Neural progenitor cell (in vitro differentiated cells): ENCODE measurements around the gene SLAMF8. TPM values are rescaled to one million over a fixed set of nuclear protein-coding genes. Genes with fewer than 3 reads are reported as not detected.

Experiments
- DNase-seq: peaks from one replicate; pipeline ENCODE4 v3.0.0-alpha.2; 2016; ENCODE audit warnings: low spot score
- H2AFZ ChIP-seq: fragments of 200-600 bp; sonication (generic); replicated peaks from 2 replicates; pipeline ENCODE4 v1.6.1; 2016; ENCODE audit warnings: antibody characterized with exemption
- H3F3A ChIP-seq: fragments of 200-600 bp; sonication (generic); 2 replicates; pipeline ENCODE4 v1.6.1; 2016; ENCODE audit warnings: antibody characterized with exemption, low read depth
- H3K27ac ChIP-seq: fragments of 200-600 bp; sonication (generic); 2 replicates; pipeline ENCODE4 v1.5.1; 2016; ENCODE audit warnings: mild to moderate bottlenecking
- H3K27me3 ChIP-seq: fragments of 200-600 bp; sonication (generic); 2 replicates; pipeline ENCODE4 v1.6.1; 2016; ENCODE audit warnings: mild to moderate bottlenecking, moderate library complexity
- H3K36me3 ChIP-seq: fragments of 200-600 bp; sonication (generic); 2 replicates; pipeline ENCODE4 v1.5.1; 2016
- H3K4me1 ChIP-seq: fragments of 200-600 bp; sonication (generic); 2 replicates; pipeline ENCODE4 v1.6.1; 2016; ENCODE audit warnings: mixed run types
- H3K4me2 ChIP-seq: fragments of 200-600 bp; sonication (generic); 2 replicates; pipeline ENCODE4 v1.6.1; 2016
- H3K4me3 ChIP-seq: fragments of 200-600 bp; sonication (generic); 2 replicates; pipeline ENCODE4 v1.5.1; 2016
- H3K79me2 ChIP-seq: fragments of 200-600 bp; sonication (generic); 2 replicates; pipeline ENCODE4 v1.6.1; 2016; ENCODE audit warnings: low read depth
- H3K9ac ChIP-seq: fragments of 200-600 bp; sonication (generic); 2 replicates; pipeline ENCODE4 v1.6.1; 2016
- H3K9me3 ChIP-seq: fragments of 200-600 bp; sonication (generic); 2 replicates; pipeline ENCODE4 v1.5.1; 2016; ENCODE audit warnings: low read depth
- H4K20me1 ChIP-seq: fragments of 200-600 bp; sonication (generic); 2 replicates; pipeline ENCODE4 v1.6.1; 2016; ENCODE audit warnings: low read depth
- H3K27ac Mint-ChIP-seq: 3 replicates; pipeline ENCODE4 v1.8.0; 2021; ENCODE audit warnings: mixed read lengths
- H3K27me3 Mint-ChIP-seq: 2 replicates; pipeline ENCODE4 v1.8.0; 2022; ENCODE audit warnings: low read depth, mild to moderate bottlenecking, inconsistent platforms, moderate library complexity, mixed read lengths; ENCODE audit not compliant: insufficient read depth
- H3K36me3 Mint-ChIP-seq: 3 replicates; pipeline ENCODE4 v1.8.0; 2021; ENCODE audit warnings: mixed read lengths
- H3K4me1 Mint-ChIP-seq: 3 replicates; pipeline ENCODE4 v1.8.0; 2021; ENCODE audit warnings: mixed read lengths
- H3K4me3 Mint-ChIP-seq: 3 replicates; pipeline ENCODE4 v1.8.0; 2021; ENCODE audit warnings: mild to moderate bottlenecking, moderate library complexity, mixed read lengths
- H3K9me3 Mint-ChIP-seq: 3 replicates; pipeline ENCODE4 v1.8.0; 2020; ENCODE audit warnings: mixed read lengths
- EZH2 ChIP-seq: fragments of 200-600 bp; sonication (generic); IDR thresholded peaks from 2 replicates; pipeline ENCODE4 v1.6.1; 2017; ENCODE audit warnings: antibody characterized with exemption, mild to moderate bottlenecking, moderate library complexity
- EZH2phosphoT487 ChIP-seq: fragments of 200-600 bp; sonication (generic); IDR thresholded peaks from 2 replicates; pipeline ENCODE4 v1.6.1; 2017; ENCODE audit warnings: antibody characterized with exemption
- total RNA-seq: library from RNA; depleted of rRNA; stranded (reverse); fragments of >200 nt; gene quantifications from 2 replicates; pipeline ENCODE4 v1.2.3, GENCODE V29; 2015; ENCODE audit warnings: low replicate concordance
- TF ChIP-seq, protein P1 (sequence below): fragments of 200-600 bp; sonication (generic); IDR thresholded peaks from 2 replicates; pipeline ENCODE4 v1.5.1; 2017; ENCODE audit warnings: antibody characterized with exemption, mild to moderate bottlenecking

SLAMF8 gene
- total RNA-seq, 1 donor from 2014 or later: not detected

DNA sequence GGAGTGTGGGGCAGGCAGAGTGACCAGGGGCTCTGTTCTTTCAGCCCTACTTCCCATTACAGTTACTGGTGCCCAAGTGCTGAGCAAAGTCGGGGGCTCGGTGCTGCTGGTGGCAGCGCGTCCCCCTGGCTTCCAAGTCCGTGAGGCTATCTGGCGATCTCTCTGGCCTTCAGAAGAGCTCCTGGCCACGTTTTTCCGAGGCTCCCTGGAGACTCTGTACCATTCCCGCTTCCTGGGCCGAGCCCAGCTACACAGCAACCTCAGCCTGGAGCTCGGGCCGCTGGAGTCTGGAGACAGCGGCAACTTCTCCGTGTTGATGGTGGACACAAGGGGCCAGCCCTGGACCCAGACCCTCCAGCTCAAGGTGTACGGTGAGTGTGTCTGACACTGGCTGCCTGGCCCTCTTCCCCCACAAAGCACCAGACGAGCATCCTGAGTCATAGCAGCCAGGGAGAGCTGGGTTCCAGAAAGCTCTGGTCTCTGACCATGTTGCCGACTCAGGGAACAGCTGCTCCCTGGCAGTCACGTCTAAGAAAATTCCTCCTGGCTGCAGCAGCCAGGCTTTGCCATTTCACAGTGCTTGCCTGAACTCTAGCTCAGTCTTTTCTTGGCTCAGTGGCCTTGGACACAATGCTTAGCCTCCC, 3.3 kb downstream of the SLAMF8 start:
- H3K36me3 Mint-ChIP-seq: no peaks in the 10 kb centered on the region
- peaks cover 17% of the 10 kb centered on the region for H3K27me3 Mint-ChIP-seq
- Histone ChIP-seq H3K36me3 (no peaks in the 10 kb centered on the region), H3K79me2 (no peaks in the 10 kb centered on the region), H3K27me3 (peaks cover 37% of the 10 kb centered on the region), H3K4me3 (no peak overlapping the region), H3K4me1 (peaks cover 17% of the 10 kb centered on the region), H3K4me2 (no peak overlapping the region), H3K9me3 (no peaks in the 10 kb centered on the region), H4K20me1 (no peaks in the 10 kb centered on the region), H3F3A (peaks cover 6% of the 10 kb centered on the region), H2AFZ (no peak overlapping the region), H3K27ac (no peak overlapping the region), H3K9ac (no peak overlapping the region)
- no peak for DNase-seq
- no peak overlapping the region for H3K4me3 Mint-ChIP-seq
- no peaks in the 10 kb centered on the region for H3K9me3 Mint-ChIP-seq
- peaks cover 31% of the 10 kb centered on the region for H3K4me1 Mint-ChIP-seq
- peak overlapping the region; percentile 70 for H3K27ac Mint-ChIP-seq
- TF ChIP-seq EZH2phosphoT487: no peak
- TF ChIP-seq EZH2: no peak
- TF ChIP-seq, protein P1, sequence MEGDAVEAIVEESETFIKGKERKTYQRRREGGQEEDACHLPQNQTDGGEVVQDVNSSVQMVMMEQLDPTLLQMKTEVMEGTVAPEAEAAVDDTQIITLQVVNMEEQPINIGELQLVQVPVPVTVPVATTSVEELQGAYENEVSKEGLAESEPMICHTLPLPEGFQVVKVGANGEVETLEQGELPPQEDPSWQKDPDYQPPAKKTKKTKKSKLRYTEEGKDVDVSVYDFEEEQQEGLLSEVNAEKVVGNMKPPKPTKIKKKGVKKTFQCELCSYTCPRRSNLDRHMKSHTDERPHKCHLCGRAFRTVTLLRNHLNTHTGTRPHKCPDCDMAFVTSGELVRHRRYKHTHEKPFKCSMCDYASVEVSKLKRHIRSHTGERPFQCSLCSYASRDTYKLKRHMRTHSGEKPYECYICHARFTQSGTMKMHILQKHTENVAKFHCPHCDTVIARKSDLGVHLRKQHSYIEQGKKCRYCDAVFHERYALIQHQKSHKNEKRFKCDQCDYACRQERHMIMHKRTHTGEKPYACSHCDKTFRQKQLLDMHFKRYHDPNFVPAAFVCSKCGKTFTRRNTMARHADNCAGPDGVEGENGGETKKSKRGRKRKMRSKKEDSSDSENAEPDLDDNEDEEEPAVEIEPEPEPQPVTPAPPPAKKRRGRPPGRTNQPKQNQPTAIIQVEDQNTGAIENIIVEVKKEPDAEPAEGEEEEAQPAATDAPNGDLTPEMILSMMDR: no peak

DNA sequence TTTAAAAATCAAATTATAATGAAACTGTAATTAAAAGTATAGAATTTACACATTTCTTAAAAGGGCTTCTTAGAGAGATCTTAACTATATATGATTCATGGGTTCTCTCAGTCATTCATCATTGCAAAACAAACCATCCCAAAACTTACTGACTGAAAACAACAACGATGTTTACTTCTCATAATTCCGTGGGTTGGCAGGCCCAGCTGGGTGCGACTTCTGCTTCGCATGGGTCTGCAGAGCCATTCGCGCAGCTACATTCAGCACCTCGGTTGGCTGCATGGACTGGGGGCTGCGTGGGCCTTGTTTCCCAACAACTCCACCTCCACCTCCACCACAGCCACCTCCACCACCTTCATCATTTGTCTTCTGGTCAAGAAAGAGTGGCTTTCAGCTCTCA, 4.0 kb downstream of the SLAMF8 start:
- Histone ChIP-seq H3K79me2 (no peaks in the 10 kb centered on the region), H3K36me3 (no peaks in the 10 kb centered on the region), H3K4me2 (peak overlapping the region; percentile 59), H3K27me3 (peaks cover 40% of the 10 kb centered on the region), H3F3A (peaks cover 6% of the 10 kb centered on the region), H3K4me1 (peaks cover 17% of the 10 kb centered on the region), H3K9ac (no peak overlapping the region), H3K27ac (no peak overlapping the region), H4K20me1 (no peaks in the 10 kb centered on the region), H2AFZ (no peak overlapping the region), H3K4me3 (no peak overlapping the region), H3K9me3 (no peaks in the 10 kb centered on the region)
- Mint-ChIP-seq H3K36me3 (no peaks in the 10 kb centered on the region), H3K27me3 (peaks cover 13% of the 10 kb centered on the region), H3K9me3 (no peaks in the 10 kb centered on the region), H3K27ac (no peak overlapping the region), H3K4me3 (no peak overlapping the region), H3K4me1 (peaks cover 25% of the 10 kb centered on the region)
- DNase-seq: no peak
- TF ChIP-seq, protein P1: no peak
- TF ChIP-seq EZH2: no peak
- no peak for TF ChIP-seq EZH2phosphoT487

DNA sequence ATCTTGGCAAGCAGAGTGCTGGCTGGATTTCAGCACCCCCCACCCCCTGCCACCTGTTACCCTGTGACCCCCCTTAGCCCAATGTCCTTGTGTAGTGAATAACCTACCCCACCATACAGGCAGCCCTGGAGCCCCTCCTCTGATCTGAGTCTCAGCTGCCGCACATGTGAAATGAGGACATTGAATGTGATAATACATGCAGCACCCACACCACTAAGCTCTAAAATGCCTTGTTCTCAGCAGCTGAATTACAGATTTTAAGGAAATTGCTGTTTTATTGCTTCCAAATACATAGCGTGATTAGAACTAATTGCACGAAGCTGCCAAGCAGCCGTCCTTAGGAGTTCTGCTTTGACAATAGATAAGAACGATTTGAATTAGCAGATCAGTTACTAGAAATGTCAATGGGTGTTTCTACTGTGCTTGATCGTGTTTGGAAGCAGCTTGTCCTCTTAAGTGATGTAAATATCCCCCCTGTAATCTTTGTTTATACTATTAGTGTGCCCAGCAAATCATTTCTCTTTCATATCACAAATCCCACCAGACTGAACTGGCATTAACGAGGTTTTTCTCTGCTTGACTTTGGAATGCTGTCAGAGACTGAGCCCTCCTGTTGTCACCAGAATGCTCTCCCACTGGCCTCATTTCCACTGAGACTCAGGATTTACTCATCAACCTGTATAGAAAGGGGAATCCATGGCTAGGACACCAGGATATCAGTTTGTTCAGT, 4.9 kb downstream of the SLAMF8 start:
- H3K36me3 ChIP-seq: no peaks in the 10 kb centered on the region
- H3K27ac ChIP-seq: no peak overlapping the region
- Mint-ChIP-seq H3K4me3 (no peak overlapping the region), H3K27ac (peak overlapping the region; percentile 15), H3K36me3 (no peaks in the 10 kb centered on the region), H3K27me3 (peaks cover 8% of the 10 kb centered on the region), H3K4me1 (peaks cover 21% of the 10 kb centered on the region), H3K9me3 (no peaks in the 10 kb centered on the region)
- H4K20me1 ChIP-seq: no peaks in the 10 kb centered on the region
- no peaks in the 10 kb centered on the region for H3K79me2 ChIP-seq
- no peak overlapping the region for H2AFZ ChIP-seq
- H3F3A ChIP-seq: peaks cover 6% of the 10 kb centered on the region
- no peak overlapping the region for H3K4me3 ChIP-seq
- peak overlapping the region; percentile 59 for H3K4me2 ChIP-seq
- peaks cover 17% of the 10 kb centered on the region for H3K4me1 ChIP-seq
- H3K27me3 ChIP-seq: peaks cover 40% of the 10 kb centered on the region
- H3K9ac ChIP-seq: no peak overlapping the region
- peak; percentile 54 for DNase-seq
- H3K9me3 ChIP-seq: no peaks in the 10 kb centered on the region
- TF ChIP-seq EZH2 (no peak), EZH2phosphoT487 (no peak)
- TF ChIP-seq, protein P1: no peak
